Smooth muscle cell (in vitro differentiated cells): ENCODE results near the gene BLACAT1. TPM values are rescaled to one million over a fixed set of nuclear protein-coding genes. Genes with fewer than 3 reads are reported as not detected.
"Not testable (repeated sequence)": the region's sequence is repeated elsewhere in the genome, so short reads cannot be mapped to it uniquely, and the experiment has no call there.

Source experiments
- DNase-seq: peaks from one replicate; lab custom pipeline; 2025; ENCODE audit not compliant: unreplicated experiment; lab: John Stamatoyannopoulos, UW
- H2AFZ ChIP-seq: fragments of 200-600 bp; sonication (generic); 2 replicates; pipeline ENCODE4 v1.6.0; 2016; ENCODE audit warnings: antibody characterized with exemption, low read depth, mild to moderate bottlenecking
- H3F3A ChIP-seq: fragments of 200-600 bp; sonication (generic); 2 replicates; pipeline ENCODE4 v1.6.0; 2017; ENCODE audit warnings: antibody characterized with exemption, low read depth
- H3K27ac ChIP-seq: fragments of 200-600 bp; sonication (generic); 2 replicates; pipeline ENCODE4 v1.5.1; 2016; ENCODE audit warnings: low read depth, mild to moderate bottlenecking
- H3K27me3 ChIP-seq: fragments of 200-600 bp; sonication (generic); 2 replicates; pipeline ENCODE4 v1.6.1; 2016; ENCODE audit warnings: low read depth, mild to moderate bottlenecking
- H3K36me3 ChIP-seq: fragments of 200-600 bp; sonication (generic); 2 replicates; pipeline ENCODE4 v1.5.1; 2016; ENCODE audit warnings: low read depth
- H3K4me1 ChIP-seq: fragments of 200-600 bp; sonication (generic); 2 replicates; pipeline ENCODE4 v1.5.1; 2016; ENCODE audit warnings: low read depth
- H3K4me2 ChIP-seq: fragments of 200-600 bp; sonication (generic); 2 replicates; pipeline ENCODE4 v1.6.0; 2016; ENCODE audit warnings: mild to moderate bottlenecking
- H3K4me3 ChIP-seq: fragments of 200-600 bp; sonication (generic); 2 replicates; pipeline ENCODE4 v1.5.1; 2016; ENCODE audit warnings: mild to moderate bottlenecking
- H3K79me2 ChIP-seq: fragments of 200-600 bp; sonication (generic); 2 replicates; pipeline ENCODE4 v1.6.0; 2016; ENCODE audit warnings: low read depth, mild to moderate bottlenecking
- H3K9ac ChIP-seq: fragments of 200-600 bp; sonication (generic); 2 replicates; pipeline ENCODE4 v1.6.0; 2016; ENCODE audit warnings: low read depth
- H3K9me3 ChIP-seq: fragments of 200-600 bp; sonication (generic); replicated peaks from 2 replicates; pipeline ENCODE4 v1.5.1; 2016; ENCODE audit warnings: low read depth
- H4K20me1 ChIP-seq: fragments of 200-600 bp; sonication (generic); 2 replicates; pipeline ENCODE4 v1.6.0; 2016; ENCODE audit warnings: low read depth
- WGBS: methylation state at CpG from one replicate; pipeline ENCODE4 v1.1.7; 2016; ENCODE audit warnings: low lambda C conversion rate; 5-methylcytosine and 5-hydroxymethylcytosine counted together
- polyA plus RNA-seq: library from polyadenylated mRNA; unstranded; fragments of >200 nt; fragmentation: Nextera tagmentation; extraction: Ambion mirVana; gene quantifications from 2 replicates; pipeline ENCODE4 v1.2.1, GENCODE V29; 2016
- total RNA-seq: library from RNA; depleted of rRNA; stranded (reverse); fragments of >200 nt; gene quantifications from 2 replicates; pipeline ENCODE4 v1.2.3, GENCODE V29; 2014
- TF ChIP-seq, protein P1 (sequence below): fragments of 200-600 bp; sonication (generic); IDR thresholded peaks from 2 replicates; pipeline ENCODE4 v1.5.1; 2017; ENCODE audit warnings: borderline replicate concordance, mild to moderate bottlenecking, antibody characterized with exemption; ENCODE audit not compliant: insufficient read depth, poor library complexity, severe bottlenecking

The BLACAT1 gene
- total and polyA plus RNA-seq, 2 experiments from 2014 or later: 0.72 to 3.9 TPM

DNA sequence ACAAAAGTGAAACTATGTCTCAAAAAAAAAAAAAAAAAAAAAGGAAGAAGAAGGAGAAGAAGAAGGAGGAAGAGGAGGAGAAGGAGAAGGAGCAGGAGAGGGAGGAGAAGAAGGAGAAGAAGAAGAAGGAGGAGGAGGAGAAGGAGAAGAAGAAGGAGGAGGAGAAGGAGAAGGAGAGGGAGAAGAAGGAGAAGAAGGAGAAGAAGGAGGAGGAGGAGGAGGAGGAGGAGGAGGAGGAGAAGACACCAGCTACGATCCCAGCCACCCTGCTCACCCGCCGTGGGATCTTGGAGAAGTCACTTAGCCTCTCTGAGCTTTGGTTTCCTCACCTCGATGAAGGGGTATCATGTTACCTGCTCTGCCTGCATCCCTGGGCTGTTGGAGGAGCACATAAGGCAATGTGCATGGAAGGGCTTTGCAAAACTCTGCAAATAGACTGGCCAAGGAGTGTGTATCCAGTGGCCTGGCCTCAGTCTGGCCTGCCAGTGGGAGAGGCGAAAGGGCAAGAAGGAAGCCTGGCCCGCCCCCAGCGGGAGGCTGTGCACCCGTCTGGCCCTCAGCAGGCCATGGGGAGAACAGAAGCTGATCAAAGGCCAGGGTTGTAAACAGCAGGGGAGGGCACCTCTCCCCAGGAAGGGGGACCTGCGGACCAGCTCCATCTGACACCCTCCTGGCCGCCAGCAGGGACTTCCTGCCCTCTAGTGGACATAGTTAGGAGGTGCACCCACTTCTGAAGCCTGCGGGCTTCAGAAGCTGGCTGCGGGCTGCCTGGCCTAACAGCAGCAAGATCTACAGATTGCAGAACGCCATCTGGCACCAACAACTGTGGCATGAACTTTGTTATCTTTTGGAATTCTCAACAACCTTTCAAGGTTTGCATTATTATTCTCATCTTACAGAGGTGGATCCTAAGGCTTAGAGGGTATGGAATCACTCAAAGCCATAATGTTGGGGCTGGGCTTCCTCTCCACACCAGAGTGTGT is 29.4 kb upstream of the BLACAT1 start:
- no peak overlapping the region for H3K4me2 ChIP-seq
- H3K4me1 ChIP-seq: peaks cover 10% of the 10 kb centered on the region
- no peak overlapping the region for H3K27ac ChIP-seq
- DNase-seq: peak; percentile 12
- H3K9ac ChIP-seq: no peak overlapping the region
- no peaks in the 10 kb centered on the region for H3K9me3 ChIP-seq
- no peak overlapping the region for H3K4me3 ChIP-seq
- H3K79me2 ChIP-seq: no peaks in the 10 kb centered on the region
- no peaks in the 10 kb centered on the region for H4K20me1 ChIP-seq
- H3K36me3 ChIP-seq: no peaks in the 10 kb centered on the region
- no peak overlapping the region for H2AFZ ChIP-seq
- peaks cover 46% of the 10 kb centered on the region for H3K27me3 ChIP-seq
- H3F3A ChIP-seq: no peaks in the 10 kb centered on the region
- 28% methylated on average over 13 of the region's 13 CpGs for WGBS
- TF ChIP-seq, protein P1, sequence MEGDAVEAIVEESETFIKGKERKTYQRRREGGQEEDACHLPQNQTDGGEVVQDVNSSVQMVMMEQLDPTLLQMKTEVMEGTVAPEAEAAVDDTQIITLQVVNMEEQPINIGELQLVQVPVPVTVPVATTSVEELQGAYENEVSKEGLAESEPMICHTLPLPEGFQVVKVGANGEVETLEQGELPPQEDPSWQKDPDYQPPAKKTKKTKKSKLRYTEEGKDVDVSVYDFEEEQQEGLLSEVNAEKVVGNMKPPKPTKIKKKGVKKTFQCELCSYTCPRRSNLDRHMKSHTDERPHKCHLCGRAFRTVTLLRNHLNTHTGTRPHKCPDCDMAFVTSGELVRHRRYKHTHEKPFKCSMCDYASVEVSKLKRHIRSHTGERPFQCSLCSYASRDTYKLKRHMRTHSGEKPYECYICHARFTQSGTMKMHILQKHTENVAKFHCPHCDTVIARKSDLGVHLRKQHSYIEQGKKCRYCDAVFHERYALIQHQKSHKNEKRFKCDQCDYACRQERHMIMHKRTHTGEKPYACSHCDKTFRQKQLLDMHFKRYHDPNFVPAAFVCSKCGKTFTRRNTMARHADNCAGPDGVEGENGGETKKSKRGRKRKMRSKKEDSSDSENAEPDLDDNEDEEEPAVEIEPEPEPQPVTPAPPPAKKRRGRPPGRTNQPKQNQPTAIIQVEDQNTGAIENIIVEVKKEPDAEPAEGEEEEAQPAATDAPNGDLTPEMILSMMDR: peak; percentile 93

DNA sequence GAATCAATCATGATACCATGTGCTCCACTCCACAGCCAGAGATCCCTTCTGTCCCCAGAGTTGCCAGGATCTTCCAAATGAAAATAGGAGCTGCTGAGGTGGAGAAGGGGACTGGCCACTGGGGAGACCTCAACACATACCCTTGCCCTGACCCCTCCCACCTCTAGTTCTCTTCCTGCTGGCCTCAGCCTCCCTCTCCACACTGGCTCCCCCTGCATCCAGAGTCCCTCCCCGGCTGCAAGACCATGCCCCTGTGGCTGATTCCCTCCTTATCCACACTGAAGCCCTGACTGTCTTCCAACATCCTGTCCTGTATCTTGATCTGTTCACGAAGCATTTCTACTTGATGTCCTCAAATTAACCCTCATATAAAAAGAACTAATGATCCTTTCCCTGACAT is 27.5 kb upstream of the BLACAT1 start:
- Histone ChIP-seq H4K20me1 (no peaks in the 10 kb centered on the region), H3K9ac (no peak overlapping the region), H3K4me3 (no peak overlapping the region), H3F3A (no peaks in the 10 kb centered on the region), H3K79me2 (no peaks in the 10 kb centered on the region), H3K4me1 (peaks cover 10% of the 10 kb centered on the region), H3K27me3 (peaks cover 42% of the 10 kb centered on the region), H3K9me3 (no peaks in the 10 kb centered on the region), H3K27ac (no peak overlapping the region), H2AFZ (no peak overlapping the region), H3K36me3 (no peaks in the 10 kb centered on the region), H3K4me2 (no peak overlapping the region)
- DNase-seq: no peak
- 53% methylated on average over 2 of the region's 2 CpGs for WGBS
- TF ChIP-seq, protein P1: no peak

GRCh38 chr1:205482587-205482986 is 26.7 kb upstream of the BLACAT1 start:
- not testable (repeated sequence) for H3K27ac ChIP-seq

GRCh38 chr1:205481629-205482151 is 25.8 kb upstream of the BLACAT1 start:
- H3K27me3 ChIP-seq: peaks cover 42% of the 10 kb centered on the region
- no peaks in the 10 kb centered on the region for H3K36me3 ChIP-seq
- H3K27ac ChIP-seq: no peak overlapping the region
- H3K79me2 ChIP-seq: no peaks in the 10 kb centered on the region
- WGBS: 66% methylated on average over 15 of the region's 15 CpGs
- TF ChIP-seq, protein P1: no peak
- no peak overlapping the region for H3K4me3 ChIP-seq
- no peaks in the 10 kb centered on the region for H3F3A ChIP-seq
- DNase-seq: no peak
- no peak overlapping the region for H3K9ac ChIP-seq
- H2AFZ ChIP-seq: no peak overlapping the region
- no peaks in the 10 kb centered on the region for H4K20me1 ChIP-seq
- H3K4me2 ChIP-seq: no peak overlapping the region
- H3K4me1 ChIP-seq: peaks cover 10% of the 10 kb centered on the region
- no peaks in the 10 kb centered on the region for H3K9me3 ChIP-seq

More at GRCh38 chr1:205482587-205482986, 26.7 kb upstream of the BLACAT1 start:
- not testable (repeated sequence) for H3K4me2 ChIP-seq, H3K9me3 ChIP-seq, H3K4me3 ChIP-seq, H3K9ac ChIP-seq, H2AFZ ChIP-seq, H3F3A ChIP-seq, H4K20me1 ChIP-seq, H3K4me1 ChIP-seq, DNase-seq, H3K79me2 ChIP-seq, H3K36me3 ChIP-seq
- 96% methylated on average over 11 of the region's 11 CpGs for WGBS
- peaks cover 42% of the 10 kb centered on the region for H3K27me3 ChIP-seq
